HepG2 (cell line): Measurements from ENCODE around the gene NXN. TPM values are rescaled to one million over a fixed set of nuclear protein-coding genes. Genes with fewer than 3 reads are reported as not detected.

Source experiments
- FOXJ3 ChIP-seq: sonication (generic); formaldehyde crosslinking; IDR thresholded peaks from 2 replicates; pipeline ENCODE4 v1.4.0; 2020; ENCODE audit warnings: missing genetic modification reagents, mild to moderate bottlenecking, borderline replicate concordance
- HMG20A ChIP-seq: IDR thresholded peaks from 2 replicates; pipeline ENCODE4 v1.6.1; 2016; ENCODE audit warnings: borderline replicate concordance
- HOXA3 ChIP-seq: sonication (generic); formaldehyde crosslinking; IDR thresholded peaks from 2 replicates; pipeline ENCODE4 v1.5.0; 2020; ENCODE audit warnings: missing genetic modification reagents
- JUND ChIP-seq: sonication (generic); formaldehyde crosslinking; IDR thresholded peaks from 2 replicates; pipeline ENCODE4 v1.8.0; 2022; ENCODE audit warnings: mild to moderate bottlenecking, missing genetic modification reagents
- MAF1 ChIP-seq: sonication (generic); formaldehyde crosslinking; IDR thresholded peaks from 2 replicates; pipeline ENCODE4 v1.5.0; 2020; ENCODE audit warnings: missing genetic modification reagents, borderline replicate concordance
- MAFK ChIP-seq, 2 experiments: IDR thresholded peaks in 1 of 2; conservative IDR thresholded peaks in 1 of 2; 2 replicates each; pipeline ENCODE4 v1.6.1; 2011; ENCODE audit warnings: improper control_type of control experiment in 2 of 2, low read length in 2 of 2
- MAZ ChIP-seq, 2 experiments: sonication (generic) in 1 of 2; formaldehyde crosslinking in 1 of 2; IDR thresholded peaks; 2 replicates each; pipeline versions ENCODE4 v1.5.0 to v1.6.1; 2012 to 2020; ENCODE audit warnings: low read depth in 2 of 2, mild to moderate bottlenecking in 2 of 2, borderline replicate concordance in 1 of 2, improper control_type of control experiment in 1 of 2, low read length in 1 of 2, missing genetic modification reagents in 1 of 2, moderate library complexity in 1 of 2
- NFE2 ChIP-seq: sonication (generic); formaldehyde crosslinking; IDR thresholded peaks from 2 replicates; pipeline ENCODE4 v1.4.0; 2020; ENCODE audit warnings: missing genetic modification reagents
- NFKB2 ChIP-seq: sonication (generic); formaldehyde crosslinking; IDR thresholded peaks from 2 replicates; pipeline ENCODE4 v1.4.0; 2020; ENCODE audit warnings: missing genetic modification reagents, borderline replicate concordance
- NR2C2 ChIP-seq: sonication (generic); formaldehyde crosslinking; IDR thresholded peaks from 2 replicates; pipeline ENCODE4 v1.4.0; 2020; ENCODE audit warnings: missing genetic modification reagents, mild to moderate bottlenecking, moderate library complexity, borderline replicate concordance
- NR2F1 ChIP-seq, 2 experiments: fragments of 450-650 bp in 1 of 2; formaldehyde crosslinking in 1 of 2; IDR thresholded peaks; 2 replicates each; pipeline versions ENCODE4 v1.5.0 to v1.6.1; 2016 to 2020; ENCODE audit warnings: mild to moderate bottlenecking in 1 of 2, missing compliant biosample characterization in 1 of 2, missing genetic modification reagents in 1 of 2, moderate library complexity in 1 of 2
- NR2F2 ChIP-seq: IDR thresholded peaks from 2 replicates; pipeline ENCODE4 v1.6.1; 2012; ENCODE audit warnings: low read depth, inconsistent platforms, borderline replicate concordance
- NR2F6 ChIP-seq, 2 experiments: IDR thresholded peaks; 2 replicates each; pipeline ENCODE4 v1.6.1; 2016; ENCODE audit warnings: antibody characterized with exemption in 1 of 2, mild to moderate bottlenecking in 1 of 2
- RXRA ChIP-seq: sonication (generic); formaldehyde crosslinking; IDR thresholded peaks from 2 replicates; pipeline ENCODE4 v1.5.1; 2020; ENCODE audit warnings: missing genetic modification reagents
- SUZ12 ChIP-seq: fragments of 150-350 bp; IDR thresholded peaks from 2 replicates; pipeline ENCODE4 v1.6.1; 2014; ENCODE audit warnings: low read depth, low read length
- TOPORS ChIP-seq: sonication (generic); formaldehyde crosslinking; IDR thresholded peaks from 2 replicates; pipeline ENCODE4 v1.8.0; 2023; ENCODE audit warnings: mild to moderate bottlenecking, missing genetic modification reagents
- XRCC5 ChIP-seq: fragments of 200-400 bp; formaldehyde crosslinking; optimal IDR thresholded peaks from 2 replicates; pipeline ENCODE3; 2017; ENCODE audit warnings: mild to moderate bottlenecking, low read length
- ZFYVE20 ChIP-seq: sonication (generic); formaldehyde crosslinking; IDR thresholded peaks from 2 replicates; pipeline ENCODE4 v1.8.0; 2023; ENCODE audit warnings: low read depth, mild to moderate bottlenecking, moderate library complexity, missing genetic modification reagents, borderline replicate concordance
- ZMYM3 ChIP-seq: sonication (generic); formaldehyde crosslinking; IDR thresholded peaks from 2 replicates; pipeline ENCODE4 v1.5.1; 2020; ENCODE audit warnings: mild to moderate bottlenecking, missing genetic modification reagents
- ZNF205 ChIP-seq: IDR thresholded peaks from 2 replicates; pipeline ENCODE4 v1.6.1; 2018; ENCODE audit warnings: missing biosample characterization, missing genetic modification reagents
- ZNF253 ChIP-seq: sonication (generic); formaldehyde crosslinking; IDR thresholded peaks from 2 replicates; pipeline ENCODE4 v1.8.0; 2022; ENCODE audit warnings: mild to moderate bottlenecking, missing genetic modification reagents, borderline replicate concordance
- ZNF263 ChIP-seq: sonication (generic); formaldehyde crosslinking; IDR thresholded peaks from 2 replicates; pipeline ENCODE4 v1.4.0; 2020; ENCODE audit warnings: missing genetic modification reagents
- ZNF337 ChIP-seq: sonication (generic); formaldehyde crosslinking; IDR thresholded peaks from 2 replicates; pipeline ENCODE4 v1.5.1; 2020; ENCODE audit warnings: missing genetic modification reagents, low read depth, mild to moderate bottlenecking, borderline replicate concordance
- ZNF614 ChIP-seq: IDR thresholded peaks from 2 replicates; pipeline ENCODE4 v1.6.1; 2018; ENCODE audit warnings: missing biosample characterization, missing genetic modification reagents, inconsistent platforms, borderline replicate concordance
- ZNF652 ChIP-seq: IDR thresholded peaks from 2 replicates; pipeline ENCODE4 v1.6.1; 2016; ENCODE audit warnings: low read depth, borderline replicate concordance
- ZNF75D ChIP-seq: sonication (generic); formaldehyde crosslinking; IDR thresholded peaks from 2 replicates; pipeline ENCODE4 v1.8.1; 2023; ENCODE audit warnings: missing genetic modification reagents, mild to moderate bottlenecking, borderline replicate concordance
- polyA plus RNA-seq, 8 experiments: library from polyadenylated mRNA; depleted of rRNA in 3 of 8; stranded (reverse) in 7 of 8; unstranded in 1 of 8; fragments of >200 nt; fragmentation: Illumina TruSeq in 4 of 8; extraction: Trizol in 4 of 8; gene quantifications; 2 replicates each; pipeline versions ENCODE4 v1.2.1 to v1.2.3, GENCODE V29; 2011 to 2016; ENCODE audit warnings: low read depth in 4 of 8, missing spikeins in 1 of 8, mixed read lengths in 1 of 8; ENCODE audit not compliant: insufficient read depth in 1 of 8
- total RNA-seq, 5 experiments: library from RNA; depleted of rRNA; stranded (reverse); fragments of >200 nt; fragmentation: Illumina TruSeq; extraction: Trizol; gene quantifications; 2 replicates each; pipeline ENCODE4 v1.2.3, GENCODE V29; 2016; ENCODE audit warnings: low read depth in 1 of 5
- TF ChIP-seq, protein P1 (sequence below): IDR thresholded peaks from 2 replicates; pipeline ENCODE4 v1.6.1; 2012; ENCODE audit warnings: low read depth, low read length, improper control_type of control experiment
- TF ChIP-seq, protein P2 (sequence below): sonication (generic); formaldehyde crosslinking; conservative IDR thresholded peaks from 2 replicates; pipeline ENCODE4 v1.8.1; 2023; ENCODE audit warnings: missing genetic modification reagents
- TF ChIP-seq, protein P3 (sequence below): sonication (generic); formaldehyde crosslinking; conservative IDR thresholded peaks from 2 replicates; pipeline ENCODE4 v1.4.0; 2020; ENCODE audit warnings: missing genetic modification reagents

NXN gene
- total and polyA plus RNA-seq, 2 of the 13 experiments (the other 11 are each of a cell fraction or from before 2014, with no cell fraction given), result 22.2 to 24.3 TPM

DNA sequence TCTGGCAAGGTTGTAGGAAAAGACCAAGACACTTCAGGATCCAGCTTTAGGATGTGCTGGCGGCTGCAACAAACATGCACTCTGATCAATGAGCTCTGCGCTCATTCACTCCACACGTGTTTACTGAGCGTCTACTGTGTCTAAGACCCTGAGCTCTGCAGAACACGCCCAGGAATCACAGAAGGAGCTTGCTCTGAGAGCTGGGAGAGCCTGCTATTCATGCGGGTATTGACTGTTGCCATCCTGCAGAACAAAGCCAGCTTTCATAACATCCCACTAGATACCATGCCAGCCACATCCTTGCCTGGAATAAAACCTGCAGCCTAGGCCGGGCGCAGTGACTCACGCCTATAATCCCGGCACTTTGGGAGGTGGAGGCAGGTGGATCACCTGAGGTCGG lies 44.1 kb downstream of the NXN start (continued):
- peak; percentile 18; the same call in 1 of the 2 replicates for TF ChIP-seq HMG20A
- no peak for TF ChIP-seq ZFYVE20
- no peak for TF ChIP-seq ZNF337
- no peak for TF ChIP-seq SUZ12
- peak; percentile 63 for TF ChIP-seq HOXA3
- TF ChIP-seq XRCC5, result no peak
- TF ChIP-seq, protein P1, sequence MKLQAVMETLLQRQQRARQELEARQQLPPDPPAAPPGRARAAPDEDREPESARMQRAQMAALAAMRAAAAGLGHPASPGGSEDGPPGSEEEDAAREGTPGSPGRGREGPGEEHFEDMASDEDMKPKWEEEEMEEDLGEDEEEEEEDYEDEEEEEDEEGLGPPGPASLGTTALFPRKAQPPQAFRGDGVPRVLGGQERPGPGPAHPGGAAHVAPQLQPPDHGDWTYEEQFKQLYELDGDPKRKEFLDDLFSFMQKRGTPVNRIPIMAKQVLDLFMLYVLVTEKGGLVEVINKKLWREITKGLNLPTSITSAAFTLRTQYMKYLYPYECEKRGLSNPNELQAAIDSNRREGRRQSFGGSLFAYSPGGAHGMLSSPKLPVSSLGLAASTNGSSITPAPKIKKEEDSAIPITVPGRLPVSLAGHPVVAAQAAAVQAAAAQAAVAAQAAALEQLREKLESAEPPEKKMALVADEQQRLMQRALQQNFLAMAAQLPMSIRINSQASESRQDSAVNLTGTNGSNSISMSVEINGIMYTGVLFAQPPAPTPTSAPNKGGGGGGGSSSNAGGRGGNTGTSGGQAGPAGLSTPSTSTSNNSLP, result no peak
- TF ChIP-seq, protein P2, sequence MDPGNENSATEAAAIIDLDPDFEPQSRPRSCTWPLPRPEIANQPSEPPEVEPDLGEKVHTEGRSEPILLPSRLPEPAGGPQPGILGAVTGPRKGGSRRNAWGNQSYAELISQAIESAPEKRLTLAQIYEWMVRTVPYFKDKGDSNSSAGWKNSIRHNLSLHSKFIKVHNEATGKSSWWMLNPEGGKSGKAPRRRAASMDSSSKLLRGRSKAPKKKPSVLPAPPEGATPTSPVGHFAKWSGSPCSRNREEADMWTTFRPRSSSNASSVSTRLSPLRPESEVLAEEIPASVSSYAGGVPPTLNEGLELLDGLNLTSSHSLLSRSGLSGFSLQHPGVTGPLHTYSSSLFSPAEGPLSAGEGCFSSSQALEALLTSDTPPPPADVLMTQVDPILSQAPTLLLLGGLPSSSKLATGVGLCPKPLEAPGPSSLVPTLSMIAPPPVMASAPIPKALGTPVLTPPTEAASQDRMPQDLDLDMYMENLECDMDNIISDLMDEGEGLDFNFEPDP (CRISPR knock-in tag), result no peak
- TF ChIP-seq FOXJ3, result no peak; the same call in 1 of the 2 replicates
- no peak for TF ChIP-seq NFKB2
- TF ChIP-seq ZNF263, result 0 out of 2 replicates have a peak, but pooled peaks have one; percentile 14
- TF ChIP-seq MAF1 (CRISPR knock-in tag), result no peak
- TF ChIP-seq MAZ (IDR thresholded peaks at IDR 0.05; ENCODE audit: borderline replicate concordance, low read depth, low read length), result no peak
- no peak for TF ChIP-seq MAZ (CRISPR knock-in tag; IDR thresholded peaks at IDR 0.05; ENCODE audit: low read depth)
- peak; percentile 80 for TF ChIP-seq ZMYM3 (CRISPR knock-in tag)
- TF ChIP-seq ZNF75D (CRISPR knock-in tag), result no peak
- no peak for TF ChIP-seq ZNF253 (CRISPR knock-in tag)
- TF ChIP-seq NR2F1 (CRISPR knock-in tag; IDR thresholded peaks at IDR 0.05), result no peak
- peak; percentile 25; the same call in 1 of the 2 replicates for TF ChIP-seq NR2C2 (CRISPR knock-in tag)
- TF ChIP-seq ZNF614 (CRISPR knock-in tag), result 0 out of 2 replicates have a peak, but pooled peaks have one; percentile 44
- TF ChIP-seq NR2F6 (IDR thresholded peaks at IDR 0.05), result no peak
- TF ChIP-seq NR2F6 (CRISPR knock-in tag; IDR thresholded peaks at IDR 0.05), result peak; percentile 55; the same call in 1 of the 2 replicates
- peak; percentile 97 for TF ChIP-seq ZNF205 (CRISPR knock-in tag)
- TF ChIP-seq, protein P3, sequence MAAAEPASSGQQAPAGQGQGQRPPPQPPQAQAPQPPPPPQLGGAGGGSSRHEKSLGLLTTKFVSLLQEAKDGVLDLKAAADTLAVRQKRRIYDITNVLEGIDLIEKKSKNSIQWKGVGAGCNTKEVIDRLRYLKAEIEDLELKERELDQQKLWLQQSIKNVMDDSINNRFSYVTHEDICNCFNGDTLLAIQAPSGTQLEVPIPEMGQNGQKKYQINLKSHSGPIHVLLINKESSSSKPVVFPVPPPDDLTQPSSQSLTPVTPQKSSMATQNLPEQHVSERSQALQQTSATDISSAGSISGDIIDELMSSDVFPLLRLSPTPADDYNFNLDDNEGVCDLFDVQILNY (CRISPR knock-in tag), result no peak
- no peak for TF ChIP-seq ZNF652 (CRISPR knock-in tag)
- TF ChIP-seq NFE2 (CRISPR knock-in tag), result no peak
- TF ChIP-seq JUND, result 0 out of 2 replicates have a peak, but pooled peaks have one; percentile 31
- TF ChIP-seq RXRA, result peak; percentile 35; the same call in 1 of the 2 replicates
- no peak for TF ChIP-seq NR2F2
- TF ChIP-seq TOPORS (CRISPR knock-in tag), result no peak
- TF ChIP-seq MAFK (conservative IDR thresholded peaks at IDR 0.05 in 1 of 2, IDR thresholded peaks at IDR 0.05 in 1 of 2; ENCODE audit: low read length in 2 of 2), result no peak
